Liver (tissue), 3 donors: ENCODE data around the gene PNMA8A.

Experiments used
- CTCF ChIP-seq: fragments of 150-350 bp; IDR thresholded peaks from 2 replicates; pipeline ENCODE4 v1.5.1; 2017; ENCODE audit warnings: improper control_type of control experiment, low read depth, low read length; ENCODE audit not compliant: missing input control
- JUND ChIP-seq, 2 donors: IDR thresholded peaks; 2 replicates each; pipeline ENCODE4 v1.6.1; 2016; ENCODE audit warnings: antibody characterized with exemption in 2 of 2
- REST ChIP-seq: IDR thresholded peaks from 2 replicates; pipeline ENCODE4 v1.6.1; 2016; ENCODE audit warnings: antibody characterized with exemption, mild to moderate bottlenecking
- YY1 ChIP-seq: IDR thresholded peaks from 2 replicates; pipeline ENCODE4 v1.6.1; 2016; ENCODE audit warnings: antibody characterized with exemption, mild to moderate bottlenecking
- donor health status: healthy.
- donor health status: healthy.

- TF ChIP-seq CTCF: no peak
- TF ChIP-seq YY1: no peak
- no peak for TF ChIP-seq JUND (IDR thresholded peaks at IDR 0.05)
- no peak for TF ChIP-seq REST
Measured at GRCh38 chr19:46502891-46503290, 31.5 kb upstream of the PNMA8A start.
